NCI-H69 (cell line): Measurements from ENCODE around the gene ATP6V0C.
A peak's percentile ranks its signal among the peaks of the same experiment; 100 is the strongest.

Experiments
- DNase-seq: peaks from one replicate; lab custom pipeline; 2025; lab: John Stamatoyannopoulos, UW

The ATP6V0C gene

DNA sequence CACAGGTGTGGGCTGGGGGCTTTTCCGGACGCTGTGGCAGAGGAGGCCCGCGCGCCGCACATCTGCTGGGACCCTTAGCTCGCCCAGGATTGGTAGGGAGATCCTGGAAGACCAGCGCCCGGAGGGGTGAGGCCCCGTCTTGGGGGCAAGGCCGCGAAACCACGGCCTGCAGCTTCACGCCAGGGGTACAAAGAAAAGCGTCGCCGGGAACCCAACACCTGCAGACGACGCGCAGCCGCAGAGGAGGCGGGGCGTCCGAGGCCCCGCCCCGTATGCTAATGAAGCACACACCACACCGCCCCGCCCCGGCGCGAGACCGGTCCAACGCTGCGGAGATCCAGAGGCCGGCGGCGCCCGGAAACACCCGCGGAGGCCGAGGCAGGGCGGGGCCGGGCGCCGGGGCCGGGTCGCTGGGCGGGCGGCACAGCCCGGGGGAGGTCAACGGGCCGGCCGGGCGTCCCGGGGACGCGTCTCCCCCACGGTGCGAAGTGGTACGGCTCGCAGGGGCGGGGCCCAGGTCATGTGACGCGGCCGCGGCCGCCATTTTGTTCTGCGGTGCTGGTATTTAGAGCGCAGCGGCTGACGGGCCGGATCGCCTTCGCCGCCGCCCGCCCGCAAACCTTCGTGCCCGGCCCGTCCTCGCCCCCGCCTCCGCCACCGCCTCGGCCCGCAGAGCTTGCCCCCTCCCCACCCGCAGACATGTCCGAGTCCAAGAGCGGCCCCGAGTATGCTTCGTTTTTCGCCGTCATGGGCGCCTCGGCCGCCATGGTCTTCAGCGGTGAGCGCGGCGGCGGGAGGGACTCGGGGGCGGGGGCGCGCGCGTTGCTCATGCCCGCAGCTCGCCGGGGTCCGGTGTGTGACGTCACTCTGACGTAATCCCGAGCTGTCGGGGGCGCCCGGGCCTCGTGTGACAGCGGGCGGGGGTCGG, at the start of gene ATP6V0C:
Gene ATP6V0C, plus strand, starts transcription at position 548 of the 928 bp plus-strand sequence. Its CDS starts 152 bp downstream, at position 700.
- DNase-seq, result peak; percentile 97

DNA sequence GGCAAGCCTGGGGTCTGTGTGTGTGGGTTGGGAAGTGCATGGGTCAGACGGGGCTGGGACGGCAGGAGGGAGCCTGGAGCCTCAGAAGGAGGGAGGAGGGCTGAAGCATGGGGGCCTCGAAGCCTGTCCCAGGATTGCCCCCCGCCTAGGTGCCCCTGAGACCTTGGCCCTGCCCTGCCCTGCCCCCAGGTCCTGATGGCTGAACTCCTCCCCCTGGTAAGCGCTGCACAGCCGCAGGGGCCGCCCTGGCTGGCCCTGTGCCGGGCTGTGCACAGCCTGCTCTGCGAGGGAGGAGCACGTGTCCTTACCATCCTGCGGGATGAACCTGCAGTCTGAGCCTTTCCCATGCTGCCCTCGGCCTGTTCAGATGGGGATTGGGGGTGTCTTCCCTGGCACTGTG, 49.4 kb upstream of the ATP6V0C start:
- DNase-seq, result peak; percentile 63

DNA sequence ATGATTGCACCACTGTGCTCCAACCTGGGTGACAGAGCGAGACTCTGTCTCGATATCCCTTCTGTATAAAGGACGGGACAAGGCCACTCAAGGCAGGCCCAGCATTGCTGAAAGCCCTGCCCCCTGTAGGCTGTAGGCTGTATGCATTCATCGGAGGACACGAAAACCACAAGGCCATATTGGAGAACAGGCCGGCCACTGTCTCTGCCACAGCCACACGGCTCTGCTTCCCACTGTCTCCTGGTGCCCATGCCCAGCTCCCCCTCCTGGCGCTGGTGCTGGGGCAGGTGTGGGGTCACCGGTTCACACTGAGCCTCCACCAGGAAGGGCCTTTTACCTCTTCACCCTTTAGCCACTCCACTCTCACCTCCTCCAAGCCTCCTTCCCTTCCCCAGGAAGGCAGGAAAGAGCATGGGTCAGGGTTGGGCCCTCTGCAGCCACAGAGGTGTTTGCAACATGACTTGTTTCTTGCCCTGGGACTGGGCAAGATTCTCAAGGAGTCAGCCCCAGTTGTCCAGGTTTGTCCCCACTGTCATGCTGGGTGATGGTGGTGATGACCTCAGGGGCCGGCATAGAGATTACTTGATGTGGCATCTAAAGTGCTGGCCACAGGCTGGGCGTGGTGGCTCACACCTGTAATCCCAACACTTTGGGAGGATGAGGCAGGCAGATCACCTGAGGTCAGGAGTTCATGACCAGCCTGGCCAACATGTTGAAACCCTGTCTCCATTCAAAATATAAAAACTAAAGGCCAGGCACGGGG, 47.9 kb upstream of the ATP6V0C start:
- DNase-seq, result peak; percentile 55

DNA sequence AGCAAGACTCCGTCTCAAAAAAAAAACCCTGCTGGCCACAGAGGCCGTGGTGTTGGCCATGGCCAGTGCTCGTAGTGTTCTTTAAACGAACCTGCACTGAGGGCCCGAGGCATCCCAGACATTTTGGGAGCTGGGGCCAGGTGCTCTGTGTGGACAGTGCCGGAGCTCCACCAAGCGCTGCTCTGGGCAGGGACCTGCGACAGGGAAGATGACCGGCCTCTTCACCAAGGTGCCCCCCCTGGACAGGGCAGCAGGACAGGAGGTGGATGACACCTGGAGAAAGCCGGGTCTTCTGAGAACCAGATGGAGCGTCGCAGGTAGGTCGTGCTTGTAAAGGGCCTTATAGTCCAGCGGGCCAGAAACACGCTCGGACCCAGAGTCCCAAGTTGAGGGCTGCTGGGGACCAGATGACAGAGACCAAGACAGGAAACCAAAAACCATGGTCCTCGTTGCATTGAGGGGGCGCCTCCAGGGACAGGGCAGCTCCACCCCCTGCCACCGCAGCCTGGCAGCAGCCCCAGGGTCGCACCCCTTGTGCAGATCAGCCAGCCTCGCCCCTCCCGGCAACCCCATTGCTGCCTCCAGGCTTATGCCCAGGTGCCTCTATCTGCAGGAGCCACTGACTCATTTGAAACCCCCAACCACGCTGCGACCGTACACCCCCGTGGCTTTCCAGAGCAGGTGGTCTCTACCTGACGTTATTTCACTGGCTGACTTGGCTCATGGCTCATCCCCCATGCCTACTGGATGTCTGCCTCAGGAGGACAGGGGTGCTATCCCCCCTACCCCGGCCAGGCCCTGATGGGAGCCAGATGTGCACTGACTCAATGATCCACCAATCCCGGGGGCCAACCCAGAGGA, 46.9 kb upstream of the ATP6V0C start:
- peak; percentile 48 for DNase-seq

DNA sequence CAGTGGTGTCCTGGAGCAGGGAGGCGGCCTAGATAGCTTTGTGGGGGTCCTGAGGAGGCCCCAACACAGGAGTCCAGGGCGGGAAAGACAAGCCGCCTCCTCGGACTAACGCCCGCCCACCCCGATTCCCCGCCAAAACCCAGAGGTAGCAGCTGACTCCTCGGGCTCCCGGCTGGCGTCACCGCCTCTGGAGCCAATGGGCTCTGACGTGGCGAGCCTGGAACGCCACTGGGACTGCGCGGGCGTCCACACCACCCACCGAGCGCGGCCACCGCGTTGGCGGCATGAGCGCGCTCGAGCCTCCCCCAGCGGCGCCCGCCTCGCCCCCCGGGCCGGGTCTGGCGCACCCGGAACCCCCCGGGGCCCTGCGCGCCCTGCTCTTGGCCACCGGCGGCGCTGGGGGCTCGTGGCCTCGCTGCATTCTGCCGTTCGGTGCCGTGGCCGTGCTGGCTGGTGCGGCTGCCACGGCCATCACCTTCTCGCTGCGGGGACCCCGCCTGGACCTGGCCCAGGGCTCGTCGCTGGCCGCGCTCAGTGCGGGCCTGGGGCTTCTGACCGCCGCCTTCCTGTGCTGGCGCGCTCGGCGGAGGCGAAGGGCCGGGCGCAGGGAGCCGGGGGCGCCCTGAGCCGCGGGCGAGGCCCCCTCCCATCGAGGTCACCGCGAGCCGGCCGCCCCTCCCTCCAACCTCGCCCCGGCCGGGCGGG, 46.1 kb upstream of the ATP6V0C start:
- peak; percentile 98 for DNase-seq

DNA sequence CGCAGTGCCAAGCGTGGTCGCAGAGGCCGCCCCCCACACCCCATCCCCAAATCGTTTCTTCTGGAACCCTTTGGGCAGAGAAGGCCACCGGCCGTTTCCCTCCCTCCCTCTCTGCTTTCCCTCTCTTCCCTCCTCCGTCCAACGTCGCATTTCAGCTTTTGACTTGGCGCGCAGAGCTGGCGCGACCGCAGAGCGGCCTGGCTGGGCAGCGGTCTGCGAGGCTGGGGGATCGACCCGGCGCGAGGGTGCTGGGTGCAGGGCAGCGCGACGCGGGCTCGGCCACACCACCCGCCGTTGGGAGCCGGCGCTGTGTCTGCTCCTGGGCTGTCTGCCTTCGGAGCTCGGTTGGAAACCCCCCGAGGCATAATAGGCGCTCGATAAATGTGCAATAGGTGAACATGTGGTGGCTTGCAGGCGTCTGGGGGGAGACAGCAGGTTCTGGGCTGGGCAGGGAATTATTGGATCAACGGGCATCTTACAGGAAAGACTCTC, 45.5 kb upstream of the ATP6V0C start:
- DNase-seq, result peak; percentile 99

DNA sequence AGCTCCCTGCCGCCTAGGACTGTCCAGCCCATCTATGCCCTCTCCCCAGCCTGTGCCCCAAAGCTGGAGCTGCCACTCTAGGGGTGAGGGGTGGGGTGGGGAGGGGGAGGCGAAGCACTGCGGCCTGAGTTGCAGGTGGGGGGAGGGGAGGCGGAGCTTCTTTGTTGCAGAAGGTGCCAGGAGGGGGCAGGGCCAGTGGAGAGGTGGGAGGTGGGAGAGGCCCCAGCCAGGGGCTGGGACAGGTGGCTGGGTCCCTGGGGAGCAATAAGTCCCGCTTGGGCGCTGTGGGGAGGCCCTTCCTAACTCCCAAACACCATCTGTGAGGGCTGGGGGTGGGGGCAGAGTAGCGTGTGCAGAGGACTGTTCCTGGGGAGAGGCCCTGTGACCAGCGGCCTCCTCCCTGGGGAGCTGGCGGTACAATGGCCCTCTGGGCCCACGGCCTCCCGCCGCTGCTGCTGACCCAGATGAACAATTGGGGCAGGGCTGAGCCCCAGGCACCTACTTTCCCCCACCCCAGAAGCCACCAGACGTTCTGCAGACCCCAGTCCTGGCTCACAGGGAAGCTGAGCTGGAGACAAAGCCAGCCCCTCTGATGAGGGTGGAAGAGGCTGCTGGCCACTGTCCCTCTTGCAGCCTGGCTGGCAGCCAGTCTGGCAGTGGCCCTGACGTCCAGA, 44.9 kb upstream of the ATP6V0C start:
- peak; percentile 99 for DNase-seq

DNA sequence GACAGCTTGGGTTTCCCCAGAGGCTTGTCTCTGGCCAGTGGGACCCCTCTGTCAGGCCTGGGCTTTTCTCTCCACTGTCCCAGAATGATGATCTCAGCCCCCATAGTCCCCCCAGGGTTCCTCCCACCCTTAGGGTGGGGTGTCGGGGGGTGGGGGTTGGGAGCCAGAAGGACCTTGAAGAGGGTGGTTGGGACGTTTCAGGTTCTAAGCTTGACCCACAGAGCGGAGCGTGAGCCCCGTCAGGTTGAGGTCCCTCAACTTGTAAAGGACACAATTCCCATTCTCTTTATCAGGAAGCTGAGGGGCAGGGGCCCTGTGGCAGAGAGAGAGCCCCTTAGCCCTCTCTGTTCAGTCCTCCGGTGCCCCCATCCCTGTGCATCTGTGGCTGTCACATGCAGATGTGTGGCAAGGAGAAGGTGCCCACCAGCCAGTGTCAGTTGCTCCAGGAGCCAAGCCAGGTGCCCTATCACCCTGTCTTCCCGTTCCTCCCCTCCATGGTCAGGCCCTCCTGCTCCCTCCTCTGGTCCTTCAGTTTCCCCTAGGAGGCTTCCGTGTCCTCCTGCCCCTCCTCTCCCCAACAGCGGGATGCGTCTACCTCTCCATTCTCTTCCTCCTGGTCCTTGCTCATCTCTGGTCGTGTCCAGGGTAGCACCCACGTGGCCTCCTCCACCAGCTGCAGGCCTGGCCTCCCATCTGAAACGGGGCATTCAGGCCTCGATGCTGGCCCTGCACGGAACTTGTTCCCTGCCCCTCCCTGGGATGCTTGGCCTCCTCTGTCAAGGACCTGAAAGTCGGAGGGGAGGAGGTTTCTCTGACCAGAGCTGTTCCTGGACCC, 44.1 kb upstream of the ATP6V0C start:
- peak; percentile 71 for DNase-seq

DNA sequence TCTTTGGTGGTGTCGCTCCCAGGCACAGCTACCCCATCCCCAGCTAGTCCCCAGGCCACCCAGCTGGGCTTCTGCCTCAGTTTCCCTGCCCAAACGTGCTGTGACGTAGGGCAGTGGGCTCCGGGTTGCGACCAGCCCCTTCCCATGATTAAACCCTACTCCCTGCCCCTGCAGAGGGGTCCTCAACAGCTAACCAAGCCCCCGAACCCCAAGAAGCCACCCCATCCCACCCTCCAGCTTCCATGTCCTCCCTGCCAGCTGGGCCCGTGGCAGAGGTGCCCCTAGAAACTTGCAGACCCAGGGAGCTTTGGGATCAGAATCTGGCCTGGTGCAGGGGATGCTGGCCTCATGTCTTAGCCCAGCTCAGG, 43.5 kb upstream of the ATP6V0C start:
- DNase-seq, result no peak

DNA sequence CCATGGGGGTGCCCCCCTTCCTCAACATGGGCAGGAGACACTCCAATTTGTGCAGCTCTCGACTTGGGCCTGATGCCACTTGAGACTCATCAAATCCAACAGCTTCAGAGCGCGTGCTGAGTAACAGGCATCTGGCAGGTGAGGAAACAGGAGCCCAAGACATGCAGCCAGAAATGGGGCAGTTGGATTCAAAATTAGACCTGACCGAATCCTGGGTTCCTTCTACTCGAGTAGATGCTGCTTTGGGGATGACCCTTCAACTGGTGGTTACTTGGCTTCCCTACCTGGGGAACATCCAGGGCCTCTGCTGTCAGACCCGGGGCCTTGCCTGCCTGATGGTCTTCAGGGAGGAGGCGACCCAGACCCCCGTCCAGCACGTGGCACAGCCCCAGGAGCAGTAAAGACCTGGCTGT, 43.1 kb upstream of the ATP6V0C start:
- peak; percentile 90 for DNase-seq

DNA sequence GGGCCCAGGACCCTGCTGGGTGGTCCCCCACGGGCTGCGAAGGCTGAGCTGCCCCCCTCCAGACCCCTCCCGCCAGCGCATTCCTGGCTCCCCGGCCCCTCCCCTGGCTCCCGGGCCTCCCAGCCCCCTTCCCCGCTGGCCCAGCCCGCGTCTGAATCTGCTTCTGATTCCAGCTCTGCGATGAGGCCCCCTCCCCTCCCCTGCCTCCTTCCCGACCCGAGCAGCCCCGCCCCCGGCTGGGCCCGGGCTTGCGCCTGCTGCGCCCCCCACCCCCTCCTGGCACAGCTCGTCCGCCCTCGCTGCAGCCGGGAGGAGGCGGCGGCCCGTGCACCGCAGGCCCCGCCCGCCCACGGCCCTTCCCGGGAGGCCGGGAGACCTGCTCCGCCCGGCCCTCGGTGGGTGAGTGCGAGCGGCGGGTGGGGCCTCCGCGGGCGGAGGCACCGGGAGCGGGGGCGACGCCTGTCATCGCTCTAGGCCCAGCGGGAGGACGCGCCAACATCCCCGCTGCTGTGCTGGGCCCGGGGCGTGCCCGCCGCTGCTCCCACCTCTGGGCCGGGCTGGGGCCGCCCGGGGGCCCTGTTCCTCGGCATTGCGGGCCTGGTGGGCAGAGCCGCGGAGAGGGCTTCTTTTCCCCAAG, 42.6 kb upstream of the ATP6V0C start, which contains the start of gene NTN3:
Gene NTN3, plus strand, starts transcription at position 282 of the 637 bp plus-strand sequence. CDS start 405 bp downstream, outside the sequence.
- DNase-seq, result peak; percentile 96

DNA sequence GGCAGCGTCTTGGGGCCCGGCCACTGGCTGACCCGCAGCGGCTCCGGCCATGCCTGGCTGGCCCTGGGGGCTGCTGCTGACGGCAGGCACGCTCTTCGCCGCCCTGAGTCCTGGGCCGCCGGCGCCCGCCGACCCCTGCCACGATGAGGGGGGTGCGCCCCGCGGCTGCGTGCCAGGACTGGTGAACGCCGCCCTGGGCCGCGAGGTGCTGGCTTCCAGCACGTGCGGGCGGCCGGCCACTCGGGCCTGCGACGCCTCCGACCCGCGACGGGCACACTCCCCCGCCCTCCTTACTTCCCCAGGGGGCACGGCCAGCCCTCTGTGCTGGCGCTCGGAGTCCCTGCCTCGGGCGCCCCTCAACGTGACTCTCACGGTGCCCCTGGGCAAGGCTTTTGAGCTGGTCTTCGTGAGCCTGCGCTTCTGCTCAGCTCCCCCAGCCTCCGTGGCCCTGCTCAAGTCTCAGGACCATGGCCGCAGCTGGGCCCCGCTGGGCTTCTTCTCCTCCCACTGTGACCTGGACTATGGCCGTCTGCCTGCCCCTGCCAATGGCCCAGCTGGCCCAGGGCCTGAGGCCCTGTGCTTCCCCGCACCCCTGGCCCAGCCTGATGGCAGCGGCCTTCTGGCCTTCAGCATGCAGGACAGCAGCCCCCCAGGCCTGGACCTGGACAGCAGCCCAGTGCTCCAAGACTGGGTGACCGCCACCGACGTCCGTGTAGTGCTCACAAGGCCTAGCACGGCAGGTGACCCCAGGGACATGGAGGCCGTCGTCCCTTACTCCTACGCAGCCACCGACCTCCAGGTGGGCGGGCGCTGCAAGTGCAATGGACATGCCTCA, 41.9 kb upstream of the ATP6V0C start:
- peak; percentile 83 for DNase-seq

DNA sequence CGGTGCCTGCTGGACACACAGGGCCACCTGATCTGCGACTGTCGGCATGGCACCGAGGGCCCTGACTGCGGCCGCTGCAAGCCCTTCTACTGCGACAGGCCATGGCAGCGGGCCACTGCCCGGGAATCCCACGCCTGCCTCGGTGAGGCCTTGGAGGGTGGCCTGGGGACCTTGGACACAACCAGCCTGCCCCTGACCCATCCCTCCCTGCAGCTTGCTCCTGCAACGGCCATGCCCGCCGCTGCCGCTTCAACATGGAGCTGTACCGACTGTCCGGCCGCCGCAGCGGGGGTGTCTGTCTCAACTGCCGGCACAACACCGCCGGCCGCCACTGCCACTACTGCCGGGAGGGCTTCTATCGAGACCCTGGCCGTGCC, 41.3 kb upstream of the ATP6V0C start:
- DNase-seq, result no peak

DNA sequence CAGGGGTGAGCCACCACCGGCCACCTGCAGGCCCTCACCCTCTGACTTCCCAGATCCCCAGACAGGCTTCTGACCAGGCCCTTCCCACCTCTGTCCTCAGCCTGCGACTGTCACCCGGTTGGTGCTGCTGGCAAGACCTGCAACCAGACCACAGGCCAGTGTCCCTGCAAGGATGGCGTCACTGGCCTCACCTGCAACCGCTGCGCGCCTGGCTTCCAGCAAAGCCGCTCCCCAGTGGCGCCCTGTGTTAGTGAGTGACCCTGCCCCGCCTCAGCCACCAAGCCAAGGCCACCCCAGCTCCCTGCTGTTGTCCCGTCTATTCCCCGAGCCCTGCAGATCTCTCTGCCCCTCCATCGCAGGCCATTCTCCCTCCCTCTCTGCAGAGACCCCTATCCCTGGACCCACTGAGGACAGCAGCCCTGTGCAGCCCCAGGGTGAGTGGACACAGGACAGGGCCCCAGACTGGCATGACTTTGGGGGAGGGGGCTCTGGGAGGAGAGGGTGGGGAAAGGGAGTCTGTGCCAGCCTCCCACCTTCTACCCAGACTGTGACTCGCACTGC, 40.8 kb upstream of the ATP6V0C start:
- no peak for DNase-seq

DNA sequence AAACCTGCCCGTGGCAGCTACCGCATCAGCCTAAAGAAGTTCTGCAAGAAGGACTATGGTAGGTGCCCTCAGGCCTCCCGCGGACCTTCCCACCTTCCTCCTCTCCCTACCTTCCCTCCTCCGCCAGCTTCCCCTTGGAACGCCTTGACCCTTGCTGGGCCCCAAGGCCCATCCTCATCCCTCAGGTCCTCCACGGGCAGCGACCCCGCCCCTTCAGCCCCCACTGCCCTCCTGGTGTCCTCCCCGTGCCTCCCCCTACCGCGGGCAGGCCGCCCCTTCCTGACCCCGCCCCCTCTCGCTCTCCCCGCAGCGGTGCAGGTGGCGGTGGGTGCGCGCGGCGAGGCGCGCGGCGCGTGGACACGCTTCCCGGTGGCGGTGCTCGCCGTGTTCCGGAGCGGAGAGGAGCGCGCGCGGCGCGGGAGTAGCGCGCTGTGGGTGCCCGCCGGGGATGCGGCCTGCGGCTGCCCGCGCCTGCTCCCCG, 40.3 kb upstream of the ATP6V0C start:
- DNase-seq, result peak; percentile 83

DNA sequence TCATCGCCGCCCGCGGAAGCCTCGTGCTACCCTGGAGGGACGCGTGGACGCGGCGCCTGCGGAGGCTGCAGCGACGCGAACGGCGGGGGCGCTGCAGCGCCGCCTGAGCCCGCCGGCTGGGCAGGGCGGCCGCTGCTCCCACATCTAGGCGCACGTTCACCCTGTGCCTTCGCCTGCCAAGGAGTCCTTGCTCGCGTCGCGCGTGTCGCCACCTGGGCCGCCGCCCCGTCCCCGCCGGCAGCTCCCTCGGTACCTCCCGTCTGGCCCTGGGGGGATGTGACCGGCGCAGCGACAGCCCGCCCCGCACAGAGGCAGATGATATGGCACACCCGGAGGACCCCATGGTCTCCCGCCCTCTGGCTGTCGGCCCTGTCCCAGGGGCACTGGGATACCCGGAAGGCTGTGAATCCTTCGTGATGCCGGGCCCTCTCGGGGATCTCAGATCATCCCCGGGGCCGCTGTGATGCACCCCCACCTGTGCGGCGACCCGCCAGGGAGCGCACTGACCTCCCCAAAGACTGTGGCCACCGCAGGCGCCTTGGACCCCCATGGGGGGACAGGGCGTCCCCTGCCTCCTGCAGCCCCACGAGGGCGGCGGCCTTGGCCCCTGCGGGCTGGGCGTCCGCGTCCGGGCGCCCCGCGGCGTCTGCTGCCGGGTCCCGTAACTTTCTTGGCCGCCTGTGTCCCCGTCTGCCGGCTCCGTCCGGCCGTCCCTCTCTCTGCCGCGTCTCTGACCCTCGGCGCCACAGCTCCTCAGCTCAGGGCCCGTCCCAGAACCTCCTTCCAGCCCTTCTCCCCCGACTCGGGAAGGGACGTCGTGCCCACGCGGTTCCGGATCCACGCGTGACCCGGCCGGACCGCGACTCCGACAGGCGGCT, 39.5 kb upstream of the ATP6V0C start:
- peak; percentile 83 for DNase-seq
